ENCODE measurements around the gene CALN1.
"Not testable (repeated sequence)": the region's sequence is repeated elsewhere in the genome, so short reads cannot be mapped to it uniquely, and the experiment has no call there.

Gene CALN1

DNA sequence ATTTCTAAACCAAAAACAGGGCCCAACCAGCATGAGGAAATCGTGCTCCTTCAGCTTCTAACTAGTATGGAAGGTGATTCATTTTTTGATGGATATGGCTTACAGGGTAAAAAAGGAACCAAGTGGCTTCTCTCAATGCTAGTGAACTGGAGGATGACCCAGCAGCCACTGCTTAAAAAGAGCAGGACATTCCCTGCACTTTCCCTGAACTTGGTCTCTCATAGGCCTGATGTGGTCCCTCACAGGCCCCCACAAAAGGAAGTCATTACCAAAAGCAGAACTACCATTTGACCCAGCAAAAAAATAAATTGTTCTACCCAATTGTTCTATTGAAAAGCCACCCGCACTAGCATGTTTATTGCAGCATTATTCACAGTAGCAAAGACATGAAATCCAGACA, 188.8 kb downstream of the CALN1 start:
- H3K36me3 ChIP-seq (ENCODE audit: control insufficient read depth, insufficient read depth, low read length): no peaks in the 10 kb centered on the region
- H3K4me3 ChIP-seq (ENCODE audit: insufficient read depth, low read depth, low read length, poor library complexity, severe bottlenecking): no peak overlapping the region
- H3K27ac ChIP-seq (ENCODE audit: insufficient read depth, low read length, poor library complexity, severe bottlenecking): no peak overlapping the region
- H3K4me1 ChIP-seq (ENCODE audit: control insufficient read depth, insufficient read depth, low read length, poor library complexity, severe bottlenecking): no peaks in the 10 kb centered on the region
- H3K27me3 ChIP-seq (replicated peaks; ENCODE audit: control insufficient read depth, insufficient read depth, low read length, poor library complexity, severe bottlenecking): no peaks in the 10 kb centered on the region
- H3K9me3 ChIP-seq (ENCODE audit: control insufficient read depth, low read length): no peaks in the 10 kb centered on the region
- no peak for DNase-seq

DNA sequence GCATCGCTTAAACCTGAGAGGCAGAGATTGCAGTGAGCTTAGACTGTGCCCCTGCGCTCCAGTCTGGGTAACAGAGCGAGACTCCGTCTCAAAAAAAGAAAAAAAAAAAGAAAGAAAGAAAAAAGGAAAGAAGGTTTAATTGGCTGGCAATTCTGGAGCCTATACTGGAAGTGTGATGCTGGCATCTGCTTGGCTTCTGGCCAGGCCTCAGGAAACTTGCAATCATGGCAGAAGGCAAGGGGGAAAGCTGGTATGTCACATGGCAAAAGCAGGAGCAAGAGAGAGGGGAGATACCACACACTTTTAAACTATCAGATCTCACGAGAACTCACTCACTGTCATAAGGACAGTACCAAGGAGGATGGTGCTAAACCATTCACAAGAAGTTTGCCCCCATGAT, 190.0 kb downstream of the CALN1 start:
- Histone ChIP-seq H3K4me1 (ENCODE audit: control insufficient read depth, insufficient read depth, low read length, poor library complexity, severe bottlenecking) (no peaks in the 10 kb centered on the region), H3K9me3 (ENCODE audit: control insufficient read depth, low read length) (no peaks in the 10 kb centered on the region), H3K27ac (ENCODE audit: insufficient read depth, low read length, poor library complexity, severe bottlenecking) (no peak overlapping the region), H3K36me3 (ENCODE audit: control insufficient read depth, insufficient read depth, low read length) (no peaks in the 10 kb centered on the region), H3K27me3 (replicated peaks; ENCODE audit: control insufficient read depth, insufficient read depth, low read length, poor library complexity, severe bottlenecking) (no peaks in the 10 kb centered on the region), H3K4me3 (ENCODE audit: insufficient read depth, low read depth, low read length, poor library complexity, severe bottlenecking) (no peak overlapping the region)
- no peak for DNase-seq

DNA sequence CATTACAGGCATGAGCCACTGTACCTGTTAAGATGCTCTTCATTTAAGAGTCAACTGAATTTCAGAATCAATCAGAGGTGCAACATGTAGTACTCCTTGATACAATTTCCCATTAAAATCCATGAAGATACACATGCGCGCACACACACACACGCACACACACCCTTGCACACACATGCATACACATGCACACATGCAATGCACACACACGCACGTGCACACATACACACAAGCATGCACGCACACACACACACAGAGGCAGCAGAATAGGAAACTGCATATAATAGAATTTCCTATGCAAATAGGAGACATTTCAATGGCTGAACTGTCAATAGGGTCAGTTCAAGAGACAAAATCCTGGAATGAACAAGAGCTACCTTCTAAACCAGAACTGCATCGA, 192.6 kb downstream of the CALN1 start:
- Histone ChIP-seq H3K27ac (ENCODE audit: insufficient read depth, low read length, poor library complexity, severe bottlenecking) (no peak overlapping the region), H3K27me3 (replicated peaks; ENCODE audit: control insufficient read depth, insufficient read depth, low read length, poor library complexity, severe bottlenecking) (no peaks in the 10 kb centered on the region)

GRCh38 chr7:72217151-72217550, 195.0 kb downstream of the CALN1 start:
- H3K36me3 ChIP-seq (ENCODE audit: control insufficient read depth, insufficient read depth, low read length): no peaks in the 10 kb centered on the region
- no peaks in the 10 kb centered on the region for H3K9me3 ChIP-seq (ENCODE audit: control insufficient read depth, low read length)
- H3K27ac ChIP-seq (ENCODE audit: insufficient read depth, low read length, poor library complexity, severe bottlenecking): no peak overlapping the region
- H3K4me1 ChIP-seq (ENCODE audit: control insufficient read depth, insufficient read depth, low read length, poor library complexity, severe bottlenecking): no peaks in the 10 kb centered on the region
- no peaks in the 10 kb centered on the region for H3K27me3 ChIP-seq (replicated peaks; ENCODE audit: control insufficient read depth, insufficient read depth, low read length, poor library complexity, severe bottlenecking)
- no peak for DNase-seq
- H3K4me3 ChIP-seq (ENCODE audit: insufficient read depth, low read depth, low read length, poor library complexity, severe bottlenecking): no peak overlapping the region

More for the DNA sequence above, 192.6 kb downstream of the CALN1 start:
- DNase-seq: no peak
- H3K4me1 ChIP-seq (ENCODE audit: control insufficient read depth, insufficient read depth, low read length, poor library complexity, severe bottlenecking): no peaks in the 10 kb centered on the region
- no peaks in the 10 kb centered on the region for H3K36me3 ChIP-seq (ENCODE audit: control insufficient read depth, insufficient read depth, low read length)
- no peak overlapping the region for H3K4me3 ChIP-seq (ENCODE audit: insufficient read depth, low read depth, low read length, poor library complexity, severe bottlenecking)
- no peaks in the 10 kb centered on the region for H3K9me3 ChIP-seq (ENCODE audit: control insufficient read depth, low read length)

DNA sequence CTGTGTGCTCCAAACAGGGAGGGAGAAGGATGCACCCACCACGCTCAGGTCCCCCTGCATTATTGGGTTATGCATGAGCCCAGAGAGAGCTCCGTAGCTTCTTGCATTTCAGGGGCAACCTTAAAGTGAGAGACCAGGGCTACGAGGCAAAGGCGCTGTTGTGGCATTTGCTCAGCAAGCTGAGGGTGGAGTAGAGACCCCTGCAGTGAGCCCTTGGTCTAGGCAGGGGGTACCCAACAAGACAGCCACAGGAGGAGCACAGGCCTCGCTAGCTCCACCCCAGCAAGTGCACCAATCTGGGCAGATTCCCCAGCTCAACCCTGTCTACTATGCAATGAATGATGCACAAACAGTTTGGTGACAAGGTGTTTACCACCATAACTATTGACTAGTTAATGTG, 198.4 kb downstream of the CALN1 start:
- no peaks in the 10 kb centered on the region for H3K27me3 ChIP-seq (replicated peaks; ENCODE audit: control insufficient read depth, insufficient read depth, low read length, poor library complexity, severe bottlenecking)
- no peak overlapping the region for H3K4me3 ChIP-seq (ENCODE audit: insufficient read depth, low read depth, low read length, poor library complexity, severe bottlenecking)
- no peak for DNase-seq
- no peaks in the 10 kb centered on the region for H3K4me1 ChIP-seq (ENCODE audit: control insufficient read depth, insufficient read depth, low read length, poor library complexity, severe bottlenecking)
- no peaks in the 10 kb centered on the region for H3K9me3 ChIP-seq (ENCODE audit: control insufficient read depth, low read length)
- H3K36me3 ChIP-seq (ENCODE audit: control insufficient read depth, insufficient read depth, low read length): no peaks in the 10 kb centered on the region
- H3K27ac ChIP-seq (ENCODE audit: insufficient read depth, low read length, poor library complexity, severe bottlenecking): no peak overlapping the region

GRCh38 chr7:72213081-72213480, 199.1 kb downstream of the CALN1 start:
- Histone ChIP-seq H3K27me3 (replicated peaks; ENCODE audit: control insufficient read depth, insufficient read depth, low read length, poor library complexity, severe bottlenecking) (no peaks in the 10 kb centered on the region), H3K4me1 (ENCODE audit: control insufficient read depth, insufficient read depth, low read length, poor library complexity, severe bottlenecking) (no peaks in the 10 kb centered on the region), H3K4me3 (ENCODE audit: insufficient read depth, low read depth, low read length, poor library complexity, severe bottlenecking) (no peak overlapping the region), H3K36me3 (ENCODE audit: control insufficient read depth, insufficient read depth, low read length) (no peaks in the 10 kb centered on the region), H3K27ac (ENCODE audit: insufficient read depth, low read length, poor library complexity, severe bottlenecking) (no peak overlapping the region), H3K9me3 (ENCODE audit: control insufficient read depth, low read length) (no peaks in the 10 kb centered on the region)
- DNase-seq: no peak

- Histone ChIP-seq H3K4me1 (ENCODE audit: control insufficient read depth, insufficient read depth, low read length, poor library complexity, severe bottlenecking) (no peaks in the 10 kb centered on the region), H3K27ac (ENCODE audit: insufficient read depth, low read length, poor library complexity, severe bottlenecking) (no peak overlapping the region), H3K27me3 (replicated peaks; ENCODE audit: control insufficient read depth, insufficient read depth, low read length, poor library complexity, severe bottlenecking) (no peaks in the 10 kb centered on the region), H3K36me3 (ENCODE audit: control insufficient read depth, insufficient read depth, low read length) (no peaks in the 10 kb centered on the region), H3K9me3 (ENCODE audit: control insufficient read depth, low read length) (no peaks in the 10 kb centered on the region), H3K4me3 (ENCODE audit: insufficient read depth, low read depth, low read length, poor library complexity, severe bottlenecking) (no peak overlapping the region)
- no peak for DNase-seq
Measured at GRCh38 chr7:72211175-72211574, 201.0 kb downstream of the CALN1 start.

GRCh38 chr7:72209006-72209405, 203.1 kb downstream of the CALN1 start:
- not testable (repeated sequence) for H3K4me1 ChIP-seq (ENCODE audit: control insufficient read depth, insufficient read depth, low read length, poor library complexity, severe bottlenecking); H3K4me3 ChIP-seq (ENCODE audit: insufficient read depth, low read depth, low read length, poor library complexity, severe bottlenecking); H3K9me3 ChIP-seq (ENCODE audit: control insufficient read depth, low read length); H3K27me3 ChIP-seq (replicated peaks; ENCODE audit: control insufficient read depth, insufficient read depth, low read length, poor library complexity, severe bottlenecking); H3K27ac ChIP-seq (ENCODE audit: insufficient read depth, low read length, poor library complexity, severe bottlenecking); DNase-seq; H3K36me3 ChIP-seq (ENCODE audit: control insufficient read depth, insufficient read depth, low read length)

DNA sequence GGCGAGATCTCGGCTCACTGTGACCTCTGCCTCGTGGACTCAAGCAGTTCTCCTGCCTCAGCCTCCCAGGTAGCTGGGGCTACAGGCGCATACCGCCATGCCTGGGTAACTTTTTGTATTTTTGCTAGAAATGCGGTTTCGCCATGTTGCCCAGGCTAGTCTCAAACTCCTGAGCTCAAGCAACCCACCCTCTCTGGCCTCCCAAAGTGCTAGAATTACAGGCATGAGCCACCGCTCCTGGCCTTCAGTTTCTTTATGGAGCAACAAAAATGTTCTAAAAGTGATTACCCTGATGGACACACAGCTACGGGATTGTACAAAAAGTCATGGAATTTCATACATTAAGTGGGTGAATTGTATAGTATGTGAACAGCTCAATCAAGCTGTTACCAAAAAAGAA, 216.0 kb downstream of the CALN1 start:
- Histone ChIP-seq H3K27me3 (replicated peaks; ENCODE audit: control insufficient read depth, insufficient read depth, low read length, poor library complexity, severe bottlenecking) (no peaks in the 10 kb centered on the region), H3K36me3 (ENCODE audit: control insufficient read depth, insufficient read depth, low read length) (no peaks in the 10 kb centered on the region), H3K27ac (ENCODE audit: insufficient read depth, low read length, poor library complexity, severe bottlenecking) (no peak overlapping the region), H3K9me3 (ENCODE audit: control insufficient read depth, low read length) (no peaks in the 10 kb centered on the region), H3K4me3 (ENCODE audit: insufficient read depth, low read depth, low read length, poor library complexity, severe bottlenecking) (no peak overlapping the region), H3K4me1 (ENCODE audit: control insufficient read depth, insufficient read depth, low read length, poor library complexity, severe bottlenecking) (no peaks in the 10 kb centered on the region)
- no peak for DNase-seq

DNA sequence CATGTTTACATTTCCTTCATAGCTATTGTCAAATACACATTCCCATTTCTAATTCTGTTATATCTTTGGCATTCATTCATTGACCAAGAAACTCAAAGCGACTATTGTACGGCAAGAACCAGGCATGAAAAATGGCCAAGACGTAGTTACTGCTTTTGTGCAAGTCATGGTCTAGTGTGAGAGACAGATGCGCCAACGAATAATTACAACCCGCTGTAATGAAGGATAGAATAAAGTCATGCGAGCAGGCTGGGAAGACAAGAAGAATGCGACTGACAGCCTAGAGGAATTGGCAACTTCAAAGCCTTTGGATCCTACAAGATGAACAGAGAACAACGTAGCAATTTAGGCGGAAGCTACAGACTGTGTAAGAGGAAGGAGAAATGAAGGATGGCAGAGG, 221.2 kb downstream of the CALN1 start:
- Histone ChIP-seq H3K36me3 (ENCODE audit: control insufficient read depth, insufficient read depth, low read length) (no peaks in the 10 kb centered on the region), H3K9me3 (ENCODE audit: control insufficient read depth, low read length) (no peaks in the 10 kb centered on the region), H3K4me1 (ENCODE audit: control insufficient read depth, insufficient read depth, low read length, poor library complexity, severe bottlenecking) (no peaks in the 10 kb centered on the region), H3K27me3 (replicated peaks; ENCODE audit: control insufficient read depth, insufficient read depth, low read length, poor library complexity, severe bottlenecking) (no peaks in the 10 kb centered on the region), H3K4me3 (ENCODE audit: insufficient read depth, low read depth, low read length, poor library complexity, severe bottlenecking) (no peak overlapping the region), H3K27ac (ENCODE audit: insufficient read depth, low read length, poor library complexity, severe bottlenecking) (no peak overlapping the region)
- no peak for DNase-seq

DNA sequence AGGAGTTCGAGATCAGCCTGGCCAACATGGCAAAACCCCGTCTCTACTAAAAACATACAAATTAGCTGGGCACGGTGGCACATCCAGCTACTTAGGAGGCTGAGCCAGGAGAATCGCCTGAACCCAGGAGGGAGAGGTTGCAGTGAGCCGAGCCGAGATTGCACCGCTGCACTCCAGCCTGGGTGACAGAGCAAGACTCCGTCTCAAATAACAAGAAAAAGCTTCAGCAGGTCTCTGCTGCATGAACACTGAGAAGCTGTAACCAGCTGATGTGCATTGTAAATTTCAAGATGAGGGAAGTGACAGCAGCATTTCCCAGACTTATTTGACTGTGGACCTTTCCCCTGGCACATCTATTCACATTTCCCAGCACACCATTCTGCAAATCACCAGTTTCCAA, 222.0 kb downstream of the CALN1 start:
- no peaks in the 10 kb centered on the region for H3K4me1 ChIP-seq (ENCODE audit: control insufficient read depth, insufficient read depth, low read length, poor library complexity, severe bottlenecking)
- H3K4me3 ChIP-seq (ENCODE audit: insufficient read depth, low read depth, low read length, poor library complexity, severe bottlenecking): no peak overlapping the region
- no peak overlapping the region for H3K27ac ChIP-seq (ENCODE audit: insufficient read depth, low read length, poor library complexity, severe bottlenecking)
- DNase-seq: no peak
- no peaks in the 10 kb centered on the region for H3K36me3 ChIP-seq (ENCODE audit: control insufficient read depth, insufficient read depth, low read length)
- H3K27me3 ChIP-seq (replicated peaks; ENCODE audit: control insufficient read depth, insufficient read depth, low read length, poor library complexity, severe bottlenecking): no peaks in the 10 kb centered on the region
- no peaks in the 10 kb centered on the region for H3K9me3 ChIP-seq (ENCODE audit: control insufficient read depth, low read length)
